Chondrocyte (in vitro differentiated cells): ENCODE results near the gene NINJ1. TPM values are rescaled to one million over a fixed set of nuclear protein-coding genes. Genes with fewer than 3 reads are reported as not detected.

Experiments used
- DNase-seq: peaks from one replicate; pipeline ENCODE4 v3.0.0; 2021; ENCODE audit warnings: mixed read lengths, low spot score
- H3K27ac Mint-ChIP-seq: one replicate; pipeline ENCODE4 v1.8.0; 2021; ENCODE audit warnings: mild to moderate bottlenecking, moderate library complexity, mixed read lengths; ENCODE audit not compliant: unreplicated experiment
- H3K27me3 Mint-ChIP-seq: 2 replicates; pipeline ENCODE4 v1.8.0; 2021; ENCODE audit warnings: low read depth, mixed read lengths
- H3K36me3 Mint-ChIP-seq: 2 replicates; pipeline ENCODE4 v1.8.0; 2021; ENCODE audit warnings: low read depth, mixed read lengths
- H3K4me1 Mint-ChIP-seq: 2 replicates; pipeline ENCODE4 v1.8.0; 2021; ENCODE audit warnings: low read depth, mild to moderate bottlenecking, mixed read lengths
- H3K4me3 Mint-ChIP-seq: one replicate; pipeline ENCODE4 v1.8.0; 2021; ENCODE audit warnings: mild to moderate bottlenecking, moderate library complexity, mixed read lengths; ENCODE audit not compliant: unreplicated experiment
- H3K9me3 Mint-ChIP-seq: 2 replicates; pipeline ENCODE4 v1.8.0; 2021; ENCODE audit warnings: low read depth, mixed read lengths
- CTCF ChIP-seq: fragments of 200-600 bp; sonication (generic); IDR thresholded peaks from 2 replicates; pipeline ENCODE4 v1.5.0; 2021; ENCODE audit warnings: antibody characterized with exemption, mild to moderate bottlenecking, moderate library complexity
- total RNA-seq: library from RNA; stranded (reverse); gene quantifications from 3 replicates; pipeline ENCODE4 v1.2.1, GENCODE V29; 2021

The NINJ1 gene
- total RNA-seq, 1 donor from 2014 or later, result 33.6 TPM

GRCh38 chr9:93136011-93136440, 2.0 kb upstream of the NINJ1 start:
- Mint-ChIP-seq H3K27ac (no peak overlapping the region), H3K27me3 (no peaks in the 10 kb centered on the region), H3K9me3 (peaks cover 3% of the 10 kb centered on the region), H3K4me1 (peaks cover 36% of the 10 kb centered on the region), H3K4me3 (no peak overlapping the region), H3K36me3 (no peaks in the 10 kb centered on the region)
- no peak for DNase-seq
- TF ChIP-seq CTCF, result no peak

GRCh38 chr9:93134740-93135444, 841 bp upstream of the NINJ1 start:
- H3K9me3 Mint-ChIP-seq, result peaks cover 3% of the 10 kb centered on the region
- no peaks in the 10 kb centered on the region for H3K36me3 Mint-ChIP-seq
- no peak for TF ChIP-seq CTCF
- peak overlapping the region; percentile 57 for H3K27ac Mint-ChIP-seq
- peak overlapping the region; percentile 70 for H3K4me3 Mint-ChIP-seq
- peaks cover 42% of the 10 kb centered on the region for H3K4me1 Mint-ChIP-seq
- H3K27me3 Mint-ChIP-seq, result no peaks in the 10 kb centered on the region
- no peak for DNase-seq

- no peak for TF ChIP-seq CTCF
- peaks cover 48% of the 10 kb centered on the region for H3K4me1 Mint-ChIP-seq
- H3K27me3 Mint-ChIP-seq, result no peaks in the 10 kb centered on the region
- peak overlapping the region; percentile 93 for H3K27ac Mint-ChIP-seq
- peaks cover 3% of the 10 kb centered on the region for H3K9me3 Mint-ChIP-seq
- peak; percentile 89 for DNase-seq
- no peaks in the 10 kb centered on the region for H3K36me3 Mint-ChIP-seq
- H3K4me3 Mint-ChIP-seq, result peak overlapping the region; percentile 86
These were observed 403 bp downstream of the NINJ1 start for GRCh38 chr9:93133681-93134014.

- no peak for DNase-seq
- peaks cover 52% of the 10 kb centered on the region for H3K4me1 Mint-ChIP-seq
- H3K9me3 Mint-ChIP-seq, result no peaks in the 10 kb centered on the region
- no peaks in the 10 kb centered on the region for H3K27me3 Mint-ChIP-seq
- peak overlapping the region; percentile 93 for H3K27ac Mint-ChIP-seq
- H3K36me3 Mint-ChIP-seq, result no peaks in the 10 kb centered on the region
- peak; percentile 9 for TF ChIP-seq CTCF
- peak overlapping the region; percentile 86 for H3K4me3 Mint-ChIP-seq
These were observed 938 bp downstream of the NINJ1 start for GRCh38 chr9:93132946-93133680.

- H3K4me1 Mint-ChIP-seq, result peaks cover 59% of the 10 kb centered on the region
- H3K36me3 Mint-ChIP-seq, result no peaks in the 10 kb centered on the region
- H3K9me3 Mint-ChIP-seq, result no peaks in the 10 kb centered on the region
- DNase-seq, result peak; percentile 75
- TF ChIP-seq CTCF, result no peak
- H3K27ac Mint-ChIP-seq, result peak overlapping the region; percentile 93
- peak overlapping the region; percentile 86 for H3K4me3 Mint-ChIP-seq
- no peaks in the 10 kb centered on the region for H3K27me3 Mint-ChIP-seq
These were observed 1.6 kb downstream of the NINJ1 start for GRCh38 chr9:93132287-93132927.
